Kidney epithelial cell (primary cell): ENCODE results near the gene EPC2. TPM values are rescaled to one million over a fixed set of nuclear protein-coding genes. Genes with fewer than 3 reads are reported as not detected.

Source experiments
- DNase-seq: peaks from one replicate; pipeline ENCODE4 v3.0.0-alpha.2; 2010; ENCODE audit warnings: low read depth
- H3K27me3 ChIP-seq: 2 replicates; pipeline ENCODE4 v1.6.0; 2011; ENCODE audit warnings: low read length; ENCODE audit not compliant: control insufficient read depth, insufficient read depth
- H3K36me3 ChIP-seq: 2 replicates; pipeline ENCODE4 v1.5.1; 2011; ENCODE audit warnings: low read length; ENCODE audit not compliant: control insufficient read depth, insufficient read depth
- H3K4me3 ChIP-seq: 2 replicates; pipeline ENCODE4 v1.5.1; 2011; ENCODE audit warnings: low read depth, mild to moderate bottlenecking, control low read depth, low read length
- total RNA-seq: library from RNA; depleted of rRNA; stranded (reverse); fragments of >200 nt; gene quantifications from 2 replicates; pipeline ENCODE4 v1.2.3, GENCODE V29; 2015
- TF ChIP-seq, protein P1 (sequence below): IDR thresholded peaks from 2 replicates; pipeline ENCODE4 v1.5.1; 2011; ENCODE audit warnings: mild to moderate bottlenecking, moderate library complexity, low read length, control low read depth, inconsistent platforms; ENCODE audit not compliant: insufficient read depth, poor library complexity, severe bottlenecking

Gene EPC2
- total RNA-seq, 1 donor from 2014 or later: 20.1 TPM

DNA sequence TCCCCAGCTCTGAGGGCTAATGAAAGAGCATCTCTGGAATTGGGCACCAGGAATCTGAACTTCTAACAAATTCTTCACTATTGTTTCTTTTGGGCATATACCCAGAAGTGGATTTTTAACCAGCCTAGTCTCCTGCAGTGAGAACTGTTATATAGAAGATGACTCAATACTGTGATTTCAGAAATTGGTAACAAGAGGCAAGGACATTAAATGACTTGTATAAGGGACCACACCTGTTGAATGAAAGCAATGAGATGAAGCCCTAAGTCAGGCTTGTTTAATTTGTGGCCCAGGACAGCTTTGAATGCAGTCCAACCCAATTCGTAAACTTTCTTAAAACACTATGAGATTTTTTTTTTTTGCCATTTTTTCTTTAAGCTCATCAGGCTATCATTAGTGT, 57.9 kb downstream of the EPC2 start:
- DNase-seq: no peak

DNA sequence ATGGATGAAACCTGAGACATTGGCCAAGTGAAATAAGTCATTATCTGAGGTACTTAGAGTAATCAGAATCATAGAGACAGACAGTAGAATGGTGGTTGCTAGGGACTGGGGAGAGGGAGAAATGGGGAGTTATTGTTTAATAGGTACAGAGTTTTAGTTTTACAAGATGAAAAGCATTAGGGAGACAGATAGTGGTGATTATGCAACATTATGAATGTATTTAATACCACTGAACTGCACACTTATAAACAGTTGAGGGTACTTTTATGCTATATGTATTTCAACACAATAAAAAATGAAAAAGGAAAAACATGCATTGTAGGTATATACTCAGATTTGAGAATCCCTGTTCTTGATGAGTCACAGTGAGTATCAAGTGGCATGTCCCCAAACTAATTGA, 59.7 kb downstream of the EPC2 start:
- TF ChIP-seq, protein P1, sequence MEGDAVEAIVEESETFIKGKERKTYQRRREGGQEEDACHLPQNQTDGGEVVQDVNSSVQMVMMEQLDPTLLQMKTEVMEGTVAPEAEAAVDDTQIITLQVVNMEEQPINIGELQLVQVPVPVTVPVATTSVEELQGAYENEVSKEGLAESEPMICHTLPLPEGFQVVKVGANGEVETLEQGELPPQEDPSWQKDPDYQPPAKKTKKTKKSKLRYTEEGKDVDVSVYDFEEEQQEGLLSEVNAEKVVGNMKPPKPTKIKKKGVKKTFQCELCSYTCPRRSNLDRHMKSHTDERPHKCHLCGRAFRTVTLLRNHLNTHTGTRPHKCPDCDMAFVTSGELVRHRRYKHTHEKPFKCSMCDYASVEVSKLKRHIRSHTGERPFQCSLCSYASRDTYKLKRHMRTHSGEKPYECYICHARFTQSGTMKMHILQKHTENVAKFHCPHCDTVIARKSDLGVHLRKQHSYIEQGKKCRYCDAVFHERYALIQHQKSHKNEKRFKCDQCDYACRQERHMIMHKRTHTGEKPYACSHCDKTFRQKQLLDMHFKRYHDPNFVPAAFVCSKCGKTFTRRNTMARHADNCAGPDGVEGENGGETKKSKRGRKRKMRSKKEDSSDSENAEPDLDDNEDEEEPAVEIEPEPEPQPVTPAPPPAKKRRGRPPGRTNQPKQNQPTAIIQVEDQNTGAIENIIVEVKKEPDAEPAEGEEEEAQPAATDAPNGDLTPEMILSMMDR: no peak
- Histone ChIP-seq H3K27me3 (no peaks in the 10 kb centered on the region), H3K4me3 (no peak overlapping the region), H3K36me3 (no peaks in the 10 kb centered on the region)
- no peak for DNase-seq

More for the DNA sequence above, 57.9 kb downstream of the EPC2 start:
- no peaks in the 10 kb centered on the region for H3K36me3 ChIP-seq
- no peaks in the 10 kb centered on the region for H3K27me3 ChIP-seq
- TF ChIP-seq, protein P1: no peak
- no peak overlapping the region for H3K4me3 ChIP-seq

DNA sequence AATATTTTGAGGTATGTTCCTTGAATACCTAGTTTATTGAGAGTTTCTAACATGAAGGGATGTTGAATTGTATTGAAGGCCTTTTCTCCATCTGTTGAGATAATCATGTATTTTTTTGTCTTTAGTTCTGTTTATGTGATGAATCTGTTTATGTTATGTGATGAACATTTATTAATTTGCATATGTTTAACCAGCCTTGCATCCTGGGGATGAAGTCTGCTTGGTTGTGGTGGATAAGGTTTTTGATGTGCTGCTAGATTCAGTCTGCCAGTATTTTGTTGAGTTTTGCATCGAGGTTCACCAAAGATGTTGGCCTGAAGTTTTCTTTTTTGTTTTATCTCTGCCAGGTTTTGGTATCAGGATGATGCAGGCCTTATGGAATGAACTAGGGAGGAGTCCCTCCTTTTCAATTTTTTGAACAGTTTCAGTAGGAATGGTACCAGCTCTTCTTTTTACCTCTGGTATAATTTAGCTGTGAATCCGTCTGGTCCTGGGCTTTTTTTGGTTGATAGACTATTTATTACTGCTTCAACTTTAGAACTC, 71.9 kb downstream of the EPC2 start:
- no peaks in the 10 kb centered on the region for H3K36me3 ChIP-seq
- H3K4me3 ChIP-seq: no peak overlapping the region
- no peaks in the 10 kb centered on the region for H3K27me3 ChIP-seq
- TF ChIP-seq, protein P1: no peak
- no peak for DNase-seq

DNA sequence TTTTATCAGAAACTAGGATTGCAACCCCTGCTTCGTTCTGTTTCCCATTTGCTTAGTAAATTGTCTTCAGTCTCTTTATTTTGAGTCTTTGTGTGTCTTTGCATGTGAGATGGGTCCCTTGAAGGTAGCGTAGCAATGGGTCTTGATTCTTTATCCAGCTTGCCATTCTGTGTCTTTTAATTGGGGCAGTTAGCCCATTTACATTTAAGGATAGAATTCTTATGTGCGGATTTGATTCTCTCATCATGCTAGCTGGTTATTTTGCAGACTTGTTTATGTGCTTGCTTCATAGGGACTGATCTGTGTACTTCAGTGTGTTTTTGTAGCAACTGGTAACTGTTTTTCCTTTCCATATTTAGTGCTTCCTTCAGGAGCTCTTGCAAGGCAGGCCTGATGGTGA, 73.5 kb downstream of the EPC2 start:
- Histone ChIP-seq H3K36me3 (no peaks in the 10 kb centered on the region), H3K27me3 (no peaks in the 10 kb centered on the region), H3K4me3 (no peak overlapping the region)
- DNase-seq: no peak
- TF ChIP-seq, protein P1: no peak

DNA sequence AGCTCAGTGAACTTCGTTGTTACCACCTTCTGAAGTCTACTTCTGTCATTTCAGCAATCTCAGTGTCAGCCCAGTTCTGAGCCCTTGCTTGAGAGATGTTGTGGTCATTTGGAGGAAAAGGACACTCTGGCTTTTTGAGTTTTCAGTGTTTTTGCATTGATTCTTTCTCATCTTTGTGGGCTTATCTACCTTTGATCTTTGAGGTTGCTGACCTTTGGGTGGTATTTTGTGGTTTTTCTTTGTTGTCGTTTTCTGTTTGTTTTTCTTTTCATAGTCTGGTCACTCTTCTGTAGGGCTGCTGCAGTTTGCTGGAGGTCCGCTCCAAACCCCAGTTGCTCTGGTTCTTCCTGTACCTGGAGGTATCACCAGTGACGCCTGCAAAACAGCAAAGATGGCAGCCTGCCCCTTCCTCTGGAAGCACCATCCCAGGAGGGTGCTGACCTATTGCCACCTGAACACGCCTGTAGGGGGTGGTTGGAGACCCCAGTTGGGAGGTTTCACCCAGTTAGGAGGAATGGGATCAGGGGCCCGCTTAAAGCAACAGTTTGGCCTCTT, 74.7 kb downstream of the EPC2 start:
- TF ChIP-seq, protein P1: no peak
- DNase-seq: no peak
- Histone ChIP-seq H3K4me3 (no peak overlapping the region), H3K27me3 (no peaks in the 10 kb centered on the region), H3K36me3 (no peaks in the 10 kb centered on the region)

DNA sequence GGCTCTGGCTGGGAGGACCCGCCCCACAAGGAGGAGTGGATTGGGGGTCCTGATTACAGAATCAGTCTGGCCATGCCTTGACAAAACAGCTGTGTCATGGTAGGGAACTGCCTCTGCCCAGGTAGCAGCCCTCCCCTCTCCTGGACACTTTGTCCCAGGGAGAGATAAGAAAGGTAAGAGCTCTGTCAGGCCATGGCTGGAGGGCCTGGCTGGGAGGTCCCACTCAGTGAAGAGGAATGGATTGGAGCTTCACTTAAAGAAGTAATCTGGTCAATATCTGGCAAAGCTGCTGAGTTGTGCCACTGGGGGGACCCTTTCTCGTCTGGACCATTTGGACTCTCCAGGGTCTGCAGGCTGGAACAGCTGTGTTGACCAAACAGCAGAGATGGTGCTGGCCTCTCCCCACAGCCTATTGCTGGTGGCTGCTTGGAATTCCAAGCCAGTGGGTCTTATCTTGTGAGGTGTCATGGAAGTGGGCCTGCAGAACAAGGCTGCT, 75.4 kb downstream of the EPC2 start:
- Histone ChIP-seq H3K4me3 (no peak overlapping the region), H3K36me3 (no peaks in the 10 kb centered on the region), H3K27me3 (no peaks in the 10 kb centered on the region)
- TF ChIP-seq, protein P1: no peak
- DNase-seq: no peak
